Mesendoderm (in vitro differentiated cells): Measurements from ENCODE around the gene ACKR4.
A peak's percentile ranks its signal among the peaks of the same experiment; 100 is the strongest.

Experiments used
- DNase-seq: peaks from one replicate; pipeline ENCODE4 v3.0.0; 2013
- H2AK5ac ChIP-seq: 2 replicates; pipeline ENCODE4 v1.6.1; 2013; ENCODE audit warnings: low read length, inconsistent platforms
- H2BK120ac ChIP-seq: 2 replicates; pipeline ENCODE4 v1.6.1; 2013; ENCODE audit warnings: low read depth, mild to moderate bottlenecking, low read length, moderate library complexity, mixed read lengths
- H2BK15ac ChIP-seq: replicated peaks from 2 replicates; pipeline ENCODE4 v1.6.1; 2013; ENCODE audit warnings: low read depth, mild to moderate bottlenecking, moderate library complexity
- H2BK5ac ChIP-seq: 2 replicates; pipeline ENCODE4 v1.6.1; 2013; ENCODE audit warnings: low read length, inconsistent platforms
- H3K18ac ChIP-seq: 2 replicates; pipeline ENCODE4 v1.6.1; 2013; ENCODE audit warnings: mild to moderate bottlenecking, low read length, mixed read lengths
- H3K23ac ChIP-seq: one replicate; pipeline ENCODE4 v1.6.1; 2013; ENCODE audit warnings: low read length
- H3K27ac ChIP-seq: 2 replicates; pipeline ENCODE4 v1.5.1; 2013; ENCODE audit warnings: low read depth, mild to moderate bottlenecking, inconsistent platforms, low read length, moderate library complexity
- H3K27me3 ChIP-seq: 2 replicates; pipeline ENCODE4 v1.6.1; 2013; ENCODE audit warnings: low read length, control low read depth, mild to moderate bottlenecking, inconsistent platforms; ENCODE audit not compliant: insufficient read depth, poor library complexity
- H3K36me3 ChIP-seq: 2 replicates; pipeline ENCODE4 v1.6.1; 2013; ENCODE audit warnings: low read length, inconsistent platforms; ENCODE audit not compliant: control insufficient read depth, insufficient read depth
- H3K4ac ChIP-seq: one replicate; pipeline ENCODE4 v1.6.1; 2013; ENCODE audit warnings: low read depth, mild to moderate bottlenecking, low read length, moderate library complexity
- H3K4me1 ChIP-seq: 2 replicates; pipeline ENCODE4 v1.6.1; 2013; ENCODE audit warnings: low read depth, low read length, inconsistent platforms; ENCODE audit not compliant: control insufficient read depth
- H3K4me2 ChIP-seq: 2 replicates; pipeline ENCODE4 v1.6.1; 2013; ENCODE audit warnings: low read length
- H3K4me3 ChIP-seq: 2 replicates; pipeline ENCODE4 v1.5.1; 2013; ENCODE audit warnings: mild to moderate bottlenecking, low read length
- H3K56ac ChIP-seq: one replicate; pipeline ENCODE4 v1.6.1; 2013; ENCODE audit warnings: low read length
- H3K79me1 ChIP-seq: 2 replicates; pipeline ENCODE4 v1.6.1; 2013; ENCODE audit warnings: low read length, inconsistent platforms
- H3K79me2 ChIP-seq: 2 replicates; pipeline ENCODE4 v1.6.1; 2013; ENCODE audit warnings: mild to moderate bottlenecking, low read length; ENCODE audit not compliant: control insufficient read depth, insufficient read depth
- H3K9ac ChIP-seq: 2 replicates; pipeline ENCODE4 v1.6.1; 2013; ENCODE audit warnings: low read length, inconsistent platforms
- H4K5ac ChIP-seq: one replicate; pipeline ENCODE4 v1.6.1; 2013; ENCODE audit warnings: low read length
- H4K8ac ChIP-seq: one replicate; pipeline ENCODE4 v1.6.1; 2013; ENCODE audit warnings: low read depth, mild to moderate bottlenecking, control low read depth, low read length, moderate library complexity
- WGBS: extraction: QIAGEN DNeasy Blood & Tissue Kit; methylation state at CpG from one replicate; pipeline ENCODE4 v1.1.7; 2013; ENCODE audit warnings: low lambda C conversion rate, missing lambda C conversion rate; ENCODE audit not compliant: insufficient coverage; ENCODE audit errors: extremely low coverage; 5-methylcytosine and 5-hydroxymethylcytosine counted together

Gene ACKR4

DNA sequence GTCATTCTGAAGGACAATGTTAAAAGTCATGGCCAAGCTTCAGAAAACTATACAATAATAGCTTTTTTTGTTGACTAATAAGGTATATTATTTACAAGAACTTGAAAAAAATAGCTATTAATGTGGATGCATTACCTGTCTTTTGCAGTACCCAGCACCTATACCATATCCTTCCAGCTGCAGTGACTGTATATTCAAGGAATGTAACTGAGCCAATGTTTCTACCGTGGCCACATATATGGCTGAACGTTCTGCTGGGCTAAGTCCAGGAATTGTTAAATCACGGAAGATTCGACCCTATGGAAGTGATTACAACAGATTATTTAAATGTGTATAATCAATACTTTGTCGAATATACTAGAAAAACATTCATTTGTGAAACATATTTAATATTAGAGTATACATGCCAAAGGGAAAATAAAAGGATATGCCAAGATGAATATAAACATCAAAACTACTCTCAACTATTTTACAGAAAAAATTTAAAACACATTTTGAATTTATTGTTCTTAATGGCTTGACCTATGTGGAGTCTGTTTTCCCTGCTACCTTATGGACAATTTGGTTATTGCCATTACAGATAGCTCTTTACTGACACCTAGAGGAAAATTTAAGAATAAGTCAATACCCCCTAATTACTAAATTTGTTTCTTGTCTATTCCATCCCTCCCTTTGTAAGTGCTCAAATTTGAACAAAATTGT lies 44.9 kb downstream of the ACKR4 start:
- Histone ChIP-seq H3K27ac (no peak overlapping the region), H3K9ac (no peak overlapping the region), H3K79me2 (no peaks in the 10 kb centered on the region), H3K36me3 (no peaks in the 10 kb centered on the region), H3K79me1 (no peaks in the 10 kb centered on the region), H2BK5ac (no peak overlapping the region), H3K4me2 (no peak overlapping the region), H3K4ac (no peak overlapping the region), H2BK15ac (no peak overlapping the region), H4K8ac (no peak overlapping the region), H3K4me1 (no peaks in the 10 kb centered on the region), H3K23ac (no peak overlapping the region), H3K18ac (no peak overlapping the region), H2AK5ac (no peak overlapping the region), H2BK120ac (no peak overlapping the region), H3K4me3 (no peak overlapping the region), H3K56ac (no peak overlapping the region), H3K27me3 (no peaks in the 10 kb centered on the region), H4K5ac (no peak overlapping the region)
- WGBS = no CpG with 5 or more reads among the region's 5 CpGs
- peak; percentile 51 for DNase-seq

DNA sequence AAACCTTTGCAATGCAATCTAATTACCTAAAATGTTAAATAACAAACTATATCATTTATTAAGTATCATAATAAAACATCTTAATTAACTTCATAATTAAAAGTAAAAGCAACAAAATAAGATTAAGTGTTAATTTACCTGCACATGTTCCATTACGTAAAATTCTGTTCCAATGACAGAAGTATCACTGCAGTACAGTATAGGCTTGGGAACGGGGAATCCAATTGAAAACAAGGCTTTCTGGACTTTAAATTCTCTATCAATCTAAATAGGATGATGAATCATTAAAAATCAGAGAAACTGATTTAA lies 45.4 kb downstream of the ACKR4 start:
- no CpG with 5 or more reads among the region's 2 CpGs for WGBS

DNA sequence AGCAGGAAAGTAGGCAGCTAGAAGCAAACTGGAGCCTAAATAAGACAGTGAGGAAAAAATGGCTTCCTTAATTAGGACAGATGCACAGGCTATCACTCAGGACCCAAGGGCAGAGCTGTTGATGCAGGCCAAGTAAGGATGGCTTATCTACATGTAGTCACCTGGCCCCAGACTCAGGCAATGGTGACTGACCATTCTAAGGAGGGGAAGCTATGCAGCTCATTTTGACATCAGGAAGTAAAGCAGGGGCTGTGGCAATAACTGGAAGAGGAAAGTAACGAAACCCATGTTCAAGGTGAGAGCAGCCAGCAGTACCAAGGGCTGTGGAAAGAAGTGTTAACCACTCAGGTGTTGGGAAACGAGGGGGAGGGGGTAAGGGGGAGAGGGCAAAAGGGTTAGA lies 46.3 kb downstream of the ACKR4 start:
- Histone ChIP-seq H3K79me1 (no peaks in the 10 kb centered on the region), H3K4me1 (no peaks in the 10 kb centered on the region), H4K8ac (no peak overlapping the region), H3K18ac (no peak overlapping the region), H3K9ac (no peak overlapping the region), H3K4me3 (no peak overlapping the region), H4K5ac (no peak overlapping the region), H3K27ac (no peak overlapping the region), H3K4me2 (no peak overlapping the region), H3K27me3 (no peaks in the 10 kb centered on the region), H2BK120ac (no peak overlapping the region), H3K79me2 (no peaks in the 10 kb centered on the region), H3K23ac (no peak overlapping the region), H3K36me3 (no peaks in the 10 kb centered on the region), H2BK15ac (no peak overlapping the region), H2AK5ac (no peak overlapping the region), H2BK5ac (no peak overlapping the region), H3K4ac (no peak overlapping the region), H3K56ac (no peak overlapping the region)
- no peak for DNase-seq
- no CpG with 5 or more reads among the region's 2 CpGs for WGBS

More for the DNA sequence above, 45.4 kb downstream of the ACKR4 start:
- Histone ChIP-seq H4K8ac (no peak overlapping the region), H4K5ac (no peak overlapping the region), H3K79me2 (no peaks in the 10 kb centered on the region), H3K36me3 (no peaks in the 10 kb centered on the region), H3K27ac (no peak overlapping the region), H2AK5ac (no peak overlapping the region), H2BK15ac (no peak overlapping the region), H3K27me3 (no peaks in the 10 kb centered on the region), H3K79me1 (no peaks in the 10 kb centered on the region), H3K4me1 (no peaks in the 10 kb centered on the region), H3K4me3 (no peak overlapping the region), H3K4ac (no peak overlapping the region), H3K18ac (no peak overlapping the region), H3K23ac (no peak overlapping the region), H3K4me2 (no peak overlapping the region), H2BK5ac (no peak overlapping the region), H3K9ac (no peak overlapping the region), H3K56ac (no peak overlapping the region), H2BK120ac (no peak overlapping the region)
- DNase-seq = no peak

DNA sequence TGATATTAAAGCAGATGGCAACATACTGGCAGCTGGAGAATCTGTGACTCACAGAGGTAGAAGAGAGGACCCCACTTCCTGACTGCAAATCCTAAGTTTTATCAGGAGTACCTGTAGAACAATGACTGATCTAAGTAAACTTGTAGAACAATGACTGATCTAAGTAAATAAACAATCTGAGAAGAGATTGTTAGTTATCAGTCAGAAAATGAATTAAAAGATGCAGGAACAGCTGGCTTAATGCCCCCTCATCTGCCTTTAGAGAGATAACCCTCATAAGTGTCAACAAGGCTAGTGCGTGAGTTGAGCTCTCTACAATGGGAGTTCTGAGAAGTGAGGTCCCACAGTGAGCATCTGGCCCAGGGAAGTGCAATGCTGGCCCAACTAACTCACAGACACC lies 48.0 kb downstream of the ACKR4 start:
- Histone ChIP-seq H3K4me1 (no peaks in the 10 kb centered on the region), H3K4ac (no peak overlapping the region), H3K9ac (no peak overlapping the region), H2BK15ac (no peak overlapping the region), H3K18ac (no peak overlapping the region), H4K5ac (no peak overlapping the region), H3K79me1 (no peaks in the 10 kb centered on the region), H3K27me3 (no peaks in the 10 kb centered on the region), H3K4me2 (no peak overlapping the region), H4K8ac (no peak overlapping the region), H2BK5ac (no peak overlapping the region), H3K56ac (no peak overlapping the region), H3K36me3 (no peaks in the 10 kb centered on the region), H3K23ac (no peak overlapping the region), H2AK5ac (no peak overlapping the region), H2BK120ac (no peak overlapping the region), H3K4me3 (no peak overlapping the region), H3K27ac (no peak overlapping the region), H3K79me2 (no peaks in the 10 kb centered on the region)
- peak; percentile 84 for DNase-seq
- no CpG with 5 or more reads among the region's 1 CpG for WGBS

DNA sequence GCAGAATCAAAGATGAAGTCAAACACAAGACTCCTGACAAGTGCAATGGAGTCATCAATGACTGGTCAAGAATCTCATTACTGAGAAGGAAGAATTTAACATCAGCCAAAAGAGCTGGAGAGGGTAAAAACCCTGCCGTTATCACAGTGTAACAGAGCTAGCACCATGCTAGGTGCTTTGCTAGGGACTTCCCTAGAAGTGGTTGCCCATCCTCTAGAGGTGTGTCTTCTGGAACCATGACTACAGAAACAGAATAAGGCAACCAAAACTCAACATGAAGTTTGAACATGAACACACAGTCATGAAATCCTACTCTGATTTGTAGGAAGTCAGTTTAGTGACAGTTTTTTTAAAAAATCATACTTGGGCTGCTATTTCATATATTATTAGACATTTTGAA lies 53.1 kb downstream of the ACKR4 start:
- no peak overlapping the region for H4K5ac ChIP-seq
- no peak overlapping the region for H4K8ac ChIP-seq
- no CpG with 5 or more reads among the region's 1 CpG for WGBS
- DNase-seq = no peak
- no peaks in the 10 kb centered on the region for H3K79me2 ChIP-seq
- H3K4me2 ChIP-seq = no peak overlapping the region
- no peak overlapping the region for H2AK5ac ChIP-seq
- H3K27ac ChIP-seq = no peak overlapping the region
- H2BK15ac ChIP-seq = no peak overlapping the region
- H3K9ac ChIP-seq = no peak overlapping the region
- no peaks in the 10 kb centered on the region for H3K4me1 ChIP-seq
- no peak overlapping the region for H2BK120ac ChIP-seq
- no peak overlapping the region for H3K56ac ChIP-seq
- H3K23ac ChIP-seq = no peak overlapping the region
- H3K36me3 ChIP-seq = no peaks in the 10 kb centered on the region
- no peak overlapping the region for H3K4ac ChIP-seq
- H3K27me3 ChIP-seq = no peaks in the 10 kb centered on the region
- H3K79me1 ChIP-seq = no peaks in the 10 kb centered on the region
- H3K18ac ChIP-seq = no peak overlapping the region
- no peak overlapping the region for H3K4me3 ChIP-seq
- no peak overlapping the region for H2BK5ac ChIP-seq
